ENCODE measurements around the gene DAB2IP.
"Not testable (repeated sequence)": the region's sequence is repeated elsewhere in the genome, so short reads cannot be mapped to it uniquely, and the experiment has no call there.

Gene DAB2IP

DNA sequence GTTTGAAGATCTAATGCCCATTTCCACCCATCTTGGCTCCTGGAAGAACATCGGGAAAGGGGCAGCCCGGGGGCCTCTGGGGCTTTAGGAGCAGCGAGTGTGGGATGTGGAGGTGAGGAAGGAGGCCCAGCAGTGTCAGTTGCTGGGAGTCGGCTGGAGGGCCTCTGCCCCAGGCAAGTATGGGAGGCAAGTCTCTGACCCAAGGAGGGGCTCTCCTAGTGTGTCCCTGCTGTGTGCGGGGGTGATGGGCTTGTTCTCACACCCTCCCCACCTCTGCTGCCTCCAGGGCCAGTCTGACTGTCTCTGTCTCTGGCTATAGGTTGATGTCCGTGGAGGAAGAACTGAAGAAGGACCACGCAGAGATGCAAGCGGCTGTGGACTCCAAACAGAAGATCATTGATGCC, 129.7 kb downstream of the DAB2IP start:
- DNase-seq: no peak

DNA sequence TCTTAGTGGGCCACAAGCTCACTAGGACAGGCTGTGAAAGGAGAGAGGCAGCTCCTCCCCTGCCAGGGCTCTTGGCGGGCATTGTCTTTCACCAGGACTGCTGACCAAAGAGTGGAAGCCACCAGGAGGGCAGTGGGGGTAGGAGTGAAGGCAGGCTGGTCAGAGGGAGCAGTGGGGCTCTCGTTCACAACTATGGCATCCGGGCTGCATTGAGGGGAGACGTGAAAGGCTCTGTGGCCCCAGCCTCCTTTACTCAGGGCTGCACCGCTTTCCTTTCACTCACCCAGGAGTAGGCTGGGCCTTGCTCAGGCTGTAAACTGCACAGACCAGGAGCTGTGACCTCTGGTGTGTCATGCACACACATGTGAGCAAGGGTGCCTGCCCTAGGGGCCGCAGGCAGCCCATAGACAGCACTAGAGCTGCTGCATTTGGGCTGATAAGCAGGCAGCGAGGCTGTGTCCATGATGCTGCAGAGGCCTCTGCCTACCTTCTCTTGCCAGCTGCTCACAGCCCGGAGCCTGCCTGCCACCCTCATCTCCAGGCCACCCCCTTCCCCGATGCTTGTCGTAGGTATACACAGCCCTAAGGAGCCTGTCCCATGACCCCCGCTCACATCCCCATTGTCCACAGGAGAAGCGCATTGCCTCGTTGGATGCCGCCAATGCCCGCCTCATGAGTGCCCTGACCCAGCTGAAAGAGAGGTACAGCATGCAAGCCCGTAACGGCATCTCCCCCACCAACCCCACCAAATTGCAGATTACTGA, 130.4 kb downstream of the DAB2IP start:
- no peak for DNase-seq

DNA sequence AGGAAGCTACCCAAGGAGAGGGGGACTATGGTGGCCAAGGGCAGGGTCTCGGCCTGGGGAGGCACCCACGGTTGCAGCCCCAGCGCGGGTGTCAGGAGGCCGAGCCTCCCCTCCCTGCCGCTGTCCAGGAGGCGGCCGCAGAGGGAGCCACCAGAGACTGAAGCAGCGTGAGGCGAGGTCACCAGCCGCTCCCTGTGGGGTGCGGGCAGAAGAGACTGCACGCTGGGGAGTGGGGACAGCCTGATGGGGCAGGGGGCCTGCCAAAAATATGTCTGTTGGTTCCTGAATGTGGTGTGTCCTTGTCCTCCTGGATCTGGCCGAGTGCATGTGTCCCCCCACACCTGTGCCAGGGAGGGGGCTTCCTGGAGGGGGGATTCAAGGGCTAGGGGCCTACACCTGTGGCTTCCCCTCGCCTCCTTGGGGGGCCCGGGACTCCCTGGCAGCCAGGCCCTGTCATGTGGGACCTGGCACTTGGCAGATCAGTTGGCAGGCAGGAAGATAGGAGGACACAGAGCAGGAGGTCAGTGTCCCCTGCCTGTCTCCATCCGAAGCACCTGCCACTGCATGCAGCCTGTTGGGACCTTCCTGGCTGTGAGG, 131.2 kb downstream of the DAB2IP start:
- no peak for DNase-seq

DNA sequence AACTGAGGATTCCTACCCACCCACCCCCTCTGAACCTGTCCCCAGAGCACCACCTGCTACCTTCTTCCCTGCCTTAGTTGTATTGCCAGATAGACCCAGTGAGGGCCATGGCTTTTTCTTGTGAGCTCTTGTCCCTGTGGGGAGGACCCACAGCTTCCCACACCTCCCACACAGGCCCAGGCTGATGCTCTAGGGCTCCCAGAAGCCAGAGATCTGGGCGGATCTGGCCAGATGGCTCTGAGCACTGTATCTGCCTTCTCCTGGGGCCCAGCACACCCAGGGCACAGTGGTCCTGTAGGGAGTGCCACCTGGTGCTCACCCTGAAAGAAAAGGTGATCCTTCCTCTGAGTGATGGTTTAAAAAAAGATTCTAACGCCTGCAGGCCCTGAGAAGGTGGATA, 131.7 kb downstream of the DAB2IP start:
- no peak for DNase-seq

DNA sequence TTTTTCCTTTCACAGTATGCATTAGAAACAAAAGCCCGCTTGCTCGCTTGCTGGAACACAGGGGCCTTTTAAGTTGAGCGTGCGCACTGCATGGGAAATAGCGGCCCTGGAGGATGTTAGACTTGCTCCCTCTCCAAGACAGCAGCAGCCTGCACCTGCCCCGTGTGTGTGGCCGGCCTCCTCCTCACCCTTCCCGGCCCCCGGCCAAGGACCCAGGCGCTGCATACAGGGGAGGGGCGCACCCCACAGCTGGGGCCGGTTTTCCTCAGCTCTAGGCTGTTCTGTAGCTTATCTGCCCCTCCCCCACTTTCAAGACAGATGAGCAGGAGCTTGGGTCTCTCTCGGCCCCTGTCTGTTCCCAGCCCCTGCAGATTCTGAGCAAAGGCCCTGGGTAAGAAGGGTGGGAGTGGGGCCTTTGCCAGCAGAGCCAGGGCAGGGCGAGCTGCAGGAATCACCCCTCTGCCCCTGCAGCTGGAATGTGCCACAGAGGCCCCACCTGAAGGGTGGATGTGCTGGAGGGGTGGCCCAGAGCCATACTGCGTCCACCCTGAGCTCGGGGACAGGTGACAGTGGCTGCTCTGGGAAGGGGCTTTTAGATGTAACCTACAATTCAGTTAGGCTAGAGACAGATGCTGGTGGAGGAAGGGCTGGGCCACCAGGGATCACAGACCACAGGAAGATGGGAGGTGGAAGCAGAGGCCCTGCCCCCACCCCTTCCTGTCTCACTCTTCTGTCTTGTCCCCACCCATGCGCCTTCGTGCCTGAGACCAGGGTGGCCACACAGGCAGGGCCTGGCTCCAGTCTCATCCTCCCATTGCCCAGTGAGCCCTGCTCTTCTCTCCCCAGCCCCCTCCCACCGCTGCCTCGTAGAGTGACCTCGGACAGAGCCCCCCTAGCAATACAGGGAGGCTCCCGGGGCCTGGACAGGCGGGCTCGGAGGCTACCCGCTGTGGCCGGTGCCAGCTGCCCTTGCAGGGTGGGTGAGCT, 132.4 kb downstream of the DAB2IP start:
- no peak for DNase-seq

DNA sequence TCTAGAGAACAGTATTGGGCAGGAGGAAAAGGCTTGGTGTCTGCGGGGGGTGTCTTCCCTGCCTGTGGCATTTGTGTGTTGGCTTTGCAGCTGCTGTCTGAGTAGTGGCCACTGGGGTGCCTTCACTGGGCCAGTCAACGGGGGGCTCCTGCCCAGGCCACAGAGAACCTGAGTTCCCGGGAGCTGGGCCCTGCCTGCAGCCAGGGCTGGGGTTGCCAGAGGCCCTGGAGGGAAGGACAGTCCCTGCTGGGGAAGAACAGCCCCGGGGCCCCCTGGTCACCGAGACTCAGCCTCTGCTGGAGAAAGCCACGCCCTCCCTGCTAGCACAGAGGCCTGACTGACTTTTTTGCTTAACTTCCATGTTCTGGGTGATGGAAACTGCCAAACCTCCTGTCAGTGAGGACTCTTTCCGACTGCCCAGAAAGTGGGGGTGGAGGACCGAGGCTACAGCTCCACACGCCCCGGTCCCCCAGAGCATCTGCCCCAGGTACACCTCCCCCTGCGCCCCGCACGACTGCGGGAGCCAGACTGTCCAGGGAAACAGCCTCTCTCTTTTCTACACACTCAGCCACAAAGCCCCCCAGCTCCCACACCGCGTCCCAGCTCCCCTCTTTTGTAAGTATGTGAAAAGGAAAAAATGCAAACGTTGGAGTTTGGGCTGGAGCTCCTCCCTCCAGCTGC, 133.4 kb downstream of the DAB2IP start:
- no peak for DNase-seq

DNA sequence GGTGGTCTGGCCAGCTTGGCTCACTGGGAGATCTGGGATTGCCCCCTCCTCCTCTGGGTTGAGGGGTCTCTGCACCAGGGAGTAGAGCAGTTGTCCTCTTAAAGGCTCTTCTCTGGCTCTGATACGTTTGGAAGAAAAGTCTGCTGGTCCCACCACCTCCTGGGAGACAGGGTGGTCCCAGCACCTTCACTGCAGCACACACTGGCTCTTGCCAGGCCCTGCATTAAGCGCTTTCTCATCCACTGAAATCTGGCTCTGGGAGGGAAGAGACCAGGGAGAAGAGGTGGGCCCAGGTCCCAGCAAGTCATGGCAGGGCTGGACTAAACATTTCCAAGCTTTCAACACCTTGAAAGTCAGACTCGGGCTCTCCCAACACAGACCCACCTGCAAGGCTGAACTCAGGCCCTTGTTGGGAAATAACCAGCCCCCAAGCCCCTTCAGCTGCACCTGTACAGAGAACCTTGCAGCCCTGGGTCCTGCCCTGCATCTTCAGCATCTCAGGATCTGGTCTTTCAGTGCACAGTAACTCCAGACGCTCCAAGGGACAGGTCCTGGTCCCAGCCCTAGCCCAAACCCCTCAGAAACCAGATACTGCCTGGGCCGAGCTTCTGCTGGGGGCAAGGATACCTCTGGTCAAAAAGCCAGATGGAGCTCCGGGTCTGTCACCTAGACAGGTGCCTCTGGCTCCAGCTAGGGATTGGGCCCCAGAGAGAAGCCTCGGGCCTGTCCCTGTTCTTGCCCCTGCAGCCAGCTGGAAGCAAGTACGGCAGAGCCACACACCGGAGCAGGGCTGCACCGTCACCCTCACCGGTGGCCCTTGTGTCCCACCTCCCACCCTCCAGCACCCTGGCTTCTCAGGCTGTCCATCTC, 134.5 kb downstream of the DAB2IP start:
- DNase-seq: no peak

DNA sequence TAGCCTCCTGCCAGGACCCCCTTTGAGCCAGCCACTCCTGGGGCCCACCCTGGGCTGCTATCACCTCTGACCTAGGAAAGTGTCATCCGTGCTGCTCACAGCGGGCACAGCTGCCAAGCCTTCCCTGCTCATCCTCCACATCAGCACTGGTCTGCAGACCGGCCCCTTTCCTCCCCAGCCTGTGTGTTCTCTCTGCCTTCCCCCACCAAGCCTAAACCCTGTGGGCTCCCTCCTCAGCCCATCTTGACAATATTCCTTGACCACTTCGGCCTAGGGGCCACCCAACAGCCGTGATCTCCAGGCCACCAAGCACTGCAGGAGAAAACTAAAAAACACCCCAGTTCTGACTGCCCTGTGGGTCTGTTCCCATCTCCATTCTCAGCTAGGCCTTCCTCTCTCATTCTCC, 135.1 kb downstream of the DAB2IP start:
- DNase-seq: no peak

DNA sequence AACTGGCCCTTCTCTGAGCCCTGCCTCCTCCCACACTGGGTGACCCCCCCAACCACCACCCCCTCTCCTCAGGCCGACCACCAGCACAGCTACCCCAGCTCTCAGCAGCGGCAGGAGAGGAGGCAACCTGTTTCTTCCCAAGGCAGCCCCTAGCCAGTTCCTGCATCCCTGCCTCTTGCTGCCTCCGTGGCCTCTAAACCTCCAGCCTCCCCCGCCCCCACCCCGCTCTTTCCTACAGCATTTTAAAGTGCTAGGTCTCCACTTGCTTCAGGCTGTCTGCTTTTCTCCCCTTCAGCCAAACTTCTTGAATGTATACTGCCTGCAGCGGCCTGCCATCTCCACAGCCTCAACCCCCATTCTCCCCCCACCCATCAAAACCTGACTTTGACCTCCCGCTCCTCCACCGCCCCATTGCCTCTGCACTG, 135.6 kb downstream of the DAB2IP start:
- DNase-seq: no peak

DNA sequence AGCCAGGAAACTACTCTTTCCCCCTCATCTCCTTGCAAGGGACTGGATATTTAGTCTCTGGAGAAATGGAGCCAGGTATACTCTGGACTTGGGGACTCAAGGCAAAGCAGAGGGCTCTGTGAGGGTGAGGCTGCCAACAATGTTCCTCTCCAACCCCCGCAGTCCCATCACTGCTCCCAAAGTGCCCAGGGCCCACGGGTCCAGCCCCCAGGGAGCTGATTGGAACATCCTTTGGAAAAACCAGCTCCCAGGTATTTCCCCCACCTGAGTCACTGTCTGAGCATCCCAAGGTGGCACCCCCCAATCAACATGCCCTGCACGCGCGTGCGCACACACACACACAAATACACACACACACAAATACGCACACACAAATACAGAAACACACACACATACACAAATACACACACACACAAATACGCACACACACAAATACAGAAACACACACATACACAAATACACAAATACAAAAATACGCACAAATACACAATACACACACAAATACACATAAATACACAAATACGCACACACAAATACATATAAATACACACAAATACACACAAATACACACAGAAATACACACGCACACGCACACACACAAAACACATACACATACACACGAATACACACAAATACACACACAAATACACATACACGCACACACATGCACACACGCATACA, 137.4 kb downstream of the DAB2IP start:
- no peak for DNase-seq

DNA sequence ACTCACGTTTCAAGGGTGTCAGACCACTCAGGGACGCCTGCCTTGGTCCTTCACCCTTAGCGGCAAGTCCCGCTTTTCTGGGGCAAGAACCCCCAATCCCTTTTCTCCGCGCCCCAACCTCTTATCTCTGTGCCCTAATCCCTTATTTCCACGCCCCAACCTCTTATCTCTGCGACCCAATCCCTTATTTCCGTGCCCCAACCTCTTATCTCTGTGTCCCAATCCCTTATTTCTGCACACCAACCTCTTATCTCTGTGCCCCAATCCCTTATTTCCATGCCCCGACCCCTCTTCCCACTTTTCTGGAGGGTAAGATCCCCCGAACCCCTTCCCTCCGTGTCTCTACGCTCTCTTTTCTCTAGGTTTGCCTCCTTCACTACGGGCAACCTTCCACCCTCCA, 139.4 kb downstream of the DAB2IP start:
- DNase-seq: no peak

DNA sequence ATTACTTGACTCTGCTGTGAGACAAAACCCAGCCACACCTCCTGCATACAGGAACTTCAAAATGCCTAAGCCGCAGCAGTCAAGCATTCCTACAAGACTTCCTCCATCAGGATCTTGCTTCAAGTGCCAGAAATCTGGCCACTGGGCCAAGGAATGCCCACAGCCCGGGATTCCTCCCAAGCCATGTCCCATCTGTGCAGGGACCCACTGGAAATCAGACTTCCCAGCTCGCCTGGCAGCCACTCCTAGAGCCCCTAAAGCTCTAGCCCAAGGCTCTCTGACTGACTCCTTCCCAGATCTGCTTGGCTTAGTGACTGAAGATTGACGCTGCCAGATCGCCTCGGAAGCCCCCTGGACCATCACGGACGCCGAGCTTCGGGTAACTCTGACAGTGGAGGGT, 141.0 kb downstream of the DAB2IP start:
- not testable (repeated sequence) for DNase-seq

DNA sequence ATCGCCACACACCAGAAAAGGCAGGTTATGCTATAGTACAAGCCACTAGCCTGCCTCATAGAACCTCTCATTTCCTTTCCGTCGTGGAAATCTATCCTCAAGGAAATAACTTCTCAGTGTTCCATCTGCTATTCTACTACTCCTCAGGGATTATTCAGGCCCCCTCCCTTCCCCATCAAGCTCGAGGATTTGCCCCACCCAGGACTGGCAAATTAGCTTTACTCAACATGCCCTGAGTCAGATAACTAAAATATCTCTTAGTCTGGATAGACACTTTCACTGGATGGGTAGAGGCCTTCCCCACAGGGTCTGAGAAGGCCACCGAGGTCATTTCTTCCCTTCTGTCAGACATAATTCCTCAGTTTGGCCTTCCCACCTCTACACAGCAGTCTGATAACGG, 142.9 kb downstream of the DAB2IP start:
- DNase-seq: not testable (repeated sequence)

DNA sequence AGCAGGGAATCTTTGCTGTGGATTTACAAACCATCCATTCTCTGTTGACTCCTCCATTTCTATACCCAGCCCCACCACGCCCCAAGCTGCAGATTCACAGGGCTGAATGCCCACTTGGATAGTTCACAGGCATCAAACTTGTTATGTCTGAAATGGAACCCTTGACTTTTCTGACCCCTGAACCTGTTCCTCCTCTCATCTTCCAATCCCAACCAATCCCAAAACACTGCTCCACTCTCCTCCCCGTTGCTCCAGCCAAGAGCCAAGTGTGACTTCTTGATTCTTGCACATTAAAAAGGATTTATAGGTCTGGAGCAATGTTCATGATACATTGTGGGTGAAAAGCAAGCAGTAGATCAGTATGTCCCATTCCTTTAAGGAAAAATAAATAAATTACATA, 145.6 kb downstream of the DAB2IP start:
- no peak for DNase-seq

DNA sequence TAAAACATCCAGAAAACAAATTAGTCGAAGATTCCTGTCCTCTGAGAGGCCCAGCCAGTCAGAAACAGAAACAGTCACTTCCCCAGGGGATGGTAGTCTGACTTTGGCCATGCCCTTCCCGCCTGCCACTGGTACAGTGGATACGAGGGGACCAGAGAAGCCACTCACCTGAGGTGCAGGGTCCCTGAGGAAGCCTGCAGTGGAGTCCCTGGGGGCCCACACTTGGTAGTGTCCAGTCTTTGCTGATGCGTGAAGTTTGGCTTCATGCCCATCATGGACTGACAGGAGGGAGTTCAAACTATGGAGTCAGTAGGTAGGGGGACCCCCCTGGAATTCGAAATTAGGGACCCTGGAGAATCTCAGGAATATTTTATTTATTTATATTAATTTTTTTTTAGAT, 147.5 kb downstream of the DAB2IP start:
- no peak for DNase-seq

DNA sequence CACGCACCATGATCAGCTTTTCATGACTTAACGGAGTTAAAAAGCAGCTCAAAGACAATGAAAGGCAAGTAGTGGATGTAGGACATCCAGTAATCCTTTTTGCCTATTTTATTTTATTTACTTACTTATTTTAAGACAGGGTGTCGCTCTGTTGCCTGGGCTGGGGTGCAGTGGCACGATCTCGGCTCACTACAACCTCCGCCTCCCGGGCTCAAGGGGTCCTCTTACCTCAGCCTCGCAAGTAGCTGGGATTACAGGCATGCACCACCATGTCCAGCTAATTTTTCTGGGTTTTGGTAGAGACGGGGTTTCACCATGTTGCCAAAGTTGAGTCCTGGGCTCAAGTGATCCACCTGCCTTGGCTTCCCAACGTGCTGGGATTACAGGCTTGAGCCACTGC, 148.9 kb downstream of the DAB2IP start:
- no peak for DNase-seq

DNA sequence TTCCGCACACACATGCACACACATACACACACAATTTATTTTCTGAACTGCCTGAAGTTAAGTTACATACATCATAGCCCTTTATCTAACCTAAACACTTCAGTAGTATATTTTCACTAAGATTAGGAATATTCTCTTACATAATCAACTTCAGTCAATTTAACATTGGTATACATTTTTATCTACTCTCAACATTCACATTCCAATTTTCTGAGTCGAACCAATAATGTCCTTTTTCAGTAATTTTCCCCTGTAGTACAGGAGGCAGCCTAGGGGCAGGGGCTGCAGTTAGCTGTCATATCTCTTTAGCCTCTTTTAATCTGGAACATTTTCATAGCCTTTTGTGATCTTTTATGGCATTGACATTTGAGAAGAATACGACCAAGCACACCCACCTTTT, 150.1 kb downstream of the DAB2IP start:
- no peak for DNase-seq

DNA sequence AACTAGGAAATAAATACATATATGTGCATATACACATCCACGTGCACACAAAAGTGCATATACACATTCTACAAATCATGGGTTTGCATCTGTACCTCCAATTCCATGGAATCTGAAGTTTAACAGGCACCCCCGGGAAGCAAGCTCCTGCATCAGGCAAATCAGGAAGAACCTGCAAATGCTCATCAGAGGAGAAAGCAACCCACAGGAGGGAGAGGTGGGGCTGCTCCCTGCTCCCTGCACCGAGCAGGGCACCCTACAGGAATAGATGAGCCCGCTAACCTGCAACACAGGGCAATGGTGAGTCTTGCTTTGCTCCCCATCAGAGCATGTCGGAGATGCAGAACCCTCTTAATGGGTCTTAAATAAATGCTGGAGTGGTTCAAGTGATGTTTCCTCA, 151.3 kb downstream of the DAB2IP start:
- no peak for DNase-seq

DNA sequence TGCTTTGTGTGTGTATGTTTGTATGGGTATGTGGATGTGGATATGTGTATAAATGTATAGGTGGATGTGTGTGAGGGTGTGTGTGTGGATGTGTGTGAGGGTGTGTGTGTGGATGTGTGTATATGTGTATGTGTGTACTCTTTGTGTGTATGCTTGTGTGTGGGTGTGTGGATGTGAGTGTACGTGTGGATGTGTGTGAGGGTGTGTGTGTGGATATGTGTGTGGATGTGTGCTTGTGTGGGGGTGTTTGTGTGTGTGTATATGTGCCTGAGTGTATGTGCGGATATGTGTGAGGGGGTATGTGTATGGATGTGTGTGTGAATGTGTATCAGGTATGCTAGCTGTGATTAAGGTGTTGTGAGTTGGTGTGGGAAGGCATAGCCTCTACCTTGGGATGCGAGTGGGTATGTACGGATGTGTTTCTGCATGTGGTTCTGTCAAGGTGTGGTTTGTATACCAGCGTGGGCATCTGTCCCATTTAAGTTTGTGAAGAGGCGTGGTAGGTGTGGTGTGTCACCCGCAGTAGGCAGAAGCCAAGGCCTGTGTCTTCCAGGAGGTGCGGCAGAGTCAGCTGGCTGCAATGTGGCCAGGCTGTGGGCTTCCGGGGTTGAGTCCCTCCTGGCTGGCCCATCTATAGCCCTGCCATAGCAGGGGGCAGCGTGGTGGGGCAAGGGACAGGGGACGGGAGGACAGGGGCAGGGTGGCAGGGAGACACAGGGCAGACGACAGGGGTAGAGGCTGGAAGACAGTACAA, 155.8 kb downstream of the DAB2IP start:
- DNase-seq: no peak

DNA sequence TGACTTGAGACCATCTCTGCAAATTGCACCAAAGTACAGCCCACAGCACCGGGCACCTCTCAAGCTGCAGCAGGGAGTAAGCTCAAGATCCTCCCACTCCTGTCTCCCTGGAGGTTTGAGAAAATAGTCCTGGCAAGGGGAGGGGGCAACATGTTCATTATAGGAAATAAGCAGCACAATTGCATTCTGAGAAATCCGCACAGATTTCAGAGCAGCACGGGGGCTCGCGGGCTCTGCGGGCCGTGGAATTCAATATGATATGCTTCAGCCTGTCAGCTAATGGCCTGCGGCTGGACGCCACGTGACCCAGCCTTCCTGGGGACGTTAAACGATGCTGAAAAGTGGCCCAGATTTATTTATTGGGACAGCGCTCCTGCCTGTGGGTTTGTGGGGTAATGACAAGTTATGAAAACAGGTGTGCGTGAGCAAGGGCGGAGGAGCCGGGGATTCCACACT, 156.4 kb downstream of the DAB2IP start:
- DNase-seq: no peak
